ENCODE results near the gene EIF5. TPM values are rescaled to one million over a fixed set of nuclear protein-coding genes. Genes with fewer than 3 reads are reported as not detected.
"Not testable (repeated sequence)": the region's sequence is repeated elsewhere in the genome, so short reads cannot be mapped to it uniquely, and the experiment has no call there.

The EIF5 gene
- total RNA-seq, 1 experiment from 2014 or later: 63.7 TPM

DNA sequence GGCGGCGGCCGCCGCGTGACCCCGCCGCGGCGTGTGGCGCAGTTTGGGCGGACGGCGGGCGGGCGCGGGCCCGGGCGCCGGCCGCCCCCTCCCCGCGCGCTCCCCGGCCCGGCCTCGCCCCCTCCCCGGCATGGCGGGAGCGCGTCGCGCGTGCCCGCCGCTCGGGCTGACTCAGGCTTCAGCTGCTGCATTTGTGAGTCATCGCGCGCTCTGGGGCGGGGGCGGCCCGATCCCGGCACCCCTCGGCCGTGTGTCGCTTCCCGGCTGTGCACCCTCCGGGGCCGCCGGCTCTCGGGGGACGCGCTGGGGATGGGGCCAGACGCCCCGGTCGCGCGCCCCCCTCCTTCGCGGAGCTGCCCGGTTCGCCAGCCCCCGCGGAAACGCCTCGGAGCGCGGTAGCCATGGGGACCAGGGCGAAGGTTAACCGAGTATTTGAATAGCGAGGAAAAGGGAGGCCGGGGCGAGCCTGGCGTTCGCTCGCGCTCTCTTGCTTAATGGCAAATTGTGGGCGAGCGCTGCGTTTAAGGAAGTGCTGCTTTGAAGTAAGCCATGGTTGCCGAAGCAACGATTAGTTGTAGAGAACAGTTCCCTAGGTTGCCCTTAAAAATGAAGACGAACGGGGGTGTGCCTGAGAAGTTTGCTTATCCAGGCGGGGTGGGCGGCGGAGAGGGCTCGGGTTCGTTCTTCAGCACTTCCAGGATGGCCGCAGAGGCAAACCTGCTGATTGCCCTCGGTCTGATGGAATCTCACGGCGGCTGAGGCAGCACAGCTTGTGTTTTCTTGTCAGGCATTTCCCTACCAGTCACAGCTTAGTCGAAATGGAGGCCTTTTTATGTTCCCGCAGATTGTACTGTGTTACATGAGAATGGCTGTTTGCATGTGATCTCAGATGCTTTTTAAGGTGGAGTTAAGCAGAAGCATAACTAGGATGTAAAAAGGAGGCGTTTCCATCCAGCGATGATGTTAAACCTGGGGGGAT, 896 bp downstream of the EIF5 start:
- DNase-seq (ENCODE audit: low spot score): peak; percentile 46

DNA sequence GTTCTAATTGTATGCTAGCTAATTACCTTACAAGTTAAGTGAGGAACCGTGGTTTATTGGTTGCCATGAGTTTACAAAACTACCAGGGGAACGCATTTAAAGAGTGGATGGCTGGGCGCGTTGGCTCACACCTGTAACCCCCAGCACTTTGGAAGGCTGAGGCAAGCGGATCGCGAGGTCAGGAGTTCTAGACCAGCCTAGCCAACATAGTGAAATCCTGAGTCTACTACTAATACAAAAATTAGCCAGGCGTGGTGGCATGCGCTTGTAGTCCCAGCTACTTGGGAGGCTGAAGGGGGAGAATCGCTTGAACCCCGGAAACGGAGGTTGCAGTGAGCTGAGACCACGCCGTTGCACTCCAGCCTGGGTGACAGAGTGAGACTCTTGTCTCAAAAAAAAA, 2.2 kb downstream of the EIF5 start:
- DNase-seq (ENCODE audit: low spot score): no peak

DNA sequence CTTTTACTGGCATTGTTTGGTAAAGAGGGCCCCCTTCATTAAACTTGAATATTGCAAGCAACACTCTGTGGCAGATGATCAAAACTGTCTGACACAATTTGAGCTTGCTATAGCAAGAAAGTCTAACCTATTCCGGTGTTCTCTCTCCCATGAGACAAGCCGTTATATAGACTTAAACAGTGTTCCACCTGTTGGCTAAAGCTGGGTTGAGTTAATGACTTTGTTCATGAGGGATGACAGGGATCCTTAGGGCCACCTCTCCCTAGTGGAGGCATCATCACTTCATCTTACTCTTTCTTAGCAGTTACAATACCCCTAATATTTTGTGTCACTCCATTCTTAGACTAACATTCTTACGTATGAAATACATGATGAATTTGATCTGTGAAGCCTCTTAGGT, 3.8 kb downstream of the EIF5 start:
- DNase-seq (ENCODE audit: low spot score): no peak

DNA sequence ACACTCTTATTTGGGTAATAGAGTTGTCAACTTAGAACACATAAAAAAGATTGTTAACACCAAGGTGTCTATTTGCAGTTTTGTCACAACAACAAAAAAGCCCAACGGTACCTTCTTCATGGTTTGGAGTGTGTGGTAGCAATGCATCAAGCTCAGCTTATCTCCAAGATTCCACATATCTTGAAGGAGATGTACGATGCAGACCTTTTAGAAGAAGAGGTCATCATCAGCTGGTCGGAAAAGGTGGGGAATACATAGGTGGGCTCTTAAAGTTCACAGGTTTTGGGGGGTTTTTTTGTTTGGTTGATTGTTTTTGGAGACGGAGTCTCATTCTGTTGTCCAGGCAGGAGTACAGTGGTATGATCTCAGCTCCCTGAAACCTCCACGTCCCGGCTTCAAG, 5.5 kb downstream of the EIF5 start:
- no peak for DNase-seq (ENCODE audit: low spot score)

DNA sequence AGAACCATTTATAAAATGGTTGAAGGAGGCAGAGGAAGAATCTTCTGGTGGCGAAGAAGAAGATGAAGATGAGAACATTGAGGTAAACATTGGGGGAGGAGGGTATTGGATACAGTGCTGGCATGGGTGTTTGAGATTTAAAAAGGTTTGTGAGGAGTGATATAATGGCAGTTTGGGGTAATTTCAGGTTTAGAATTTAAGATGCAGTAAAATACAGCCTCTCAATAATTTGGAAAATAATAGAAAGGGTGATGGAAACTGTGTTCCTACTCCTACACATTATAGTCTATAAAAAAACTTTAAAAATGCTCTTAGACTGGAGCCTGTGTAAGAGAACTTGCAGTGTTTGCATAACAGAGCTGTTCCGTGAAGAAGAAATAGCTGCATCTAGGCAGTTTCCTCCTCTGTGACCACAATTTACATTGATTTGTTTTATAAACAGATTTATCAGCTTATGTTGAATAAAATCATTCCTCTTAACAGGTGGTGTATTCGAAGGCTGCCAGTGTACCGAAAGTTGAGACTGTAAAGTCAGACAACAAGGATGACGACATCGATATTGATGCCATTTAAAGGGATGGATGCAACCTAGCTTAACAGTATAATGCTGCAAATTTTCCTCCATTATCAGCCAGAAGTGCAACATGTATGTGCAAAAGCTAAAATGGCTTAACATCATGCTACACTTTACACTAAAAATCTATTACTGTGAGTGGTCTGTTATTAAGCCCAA, 6.6 kb downstream of the EIF5 start:
- no peak for DNase-seq (ENCODE audit: low spot score)

DNA sequence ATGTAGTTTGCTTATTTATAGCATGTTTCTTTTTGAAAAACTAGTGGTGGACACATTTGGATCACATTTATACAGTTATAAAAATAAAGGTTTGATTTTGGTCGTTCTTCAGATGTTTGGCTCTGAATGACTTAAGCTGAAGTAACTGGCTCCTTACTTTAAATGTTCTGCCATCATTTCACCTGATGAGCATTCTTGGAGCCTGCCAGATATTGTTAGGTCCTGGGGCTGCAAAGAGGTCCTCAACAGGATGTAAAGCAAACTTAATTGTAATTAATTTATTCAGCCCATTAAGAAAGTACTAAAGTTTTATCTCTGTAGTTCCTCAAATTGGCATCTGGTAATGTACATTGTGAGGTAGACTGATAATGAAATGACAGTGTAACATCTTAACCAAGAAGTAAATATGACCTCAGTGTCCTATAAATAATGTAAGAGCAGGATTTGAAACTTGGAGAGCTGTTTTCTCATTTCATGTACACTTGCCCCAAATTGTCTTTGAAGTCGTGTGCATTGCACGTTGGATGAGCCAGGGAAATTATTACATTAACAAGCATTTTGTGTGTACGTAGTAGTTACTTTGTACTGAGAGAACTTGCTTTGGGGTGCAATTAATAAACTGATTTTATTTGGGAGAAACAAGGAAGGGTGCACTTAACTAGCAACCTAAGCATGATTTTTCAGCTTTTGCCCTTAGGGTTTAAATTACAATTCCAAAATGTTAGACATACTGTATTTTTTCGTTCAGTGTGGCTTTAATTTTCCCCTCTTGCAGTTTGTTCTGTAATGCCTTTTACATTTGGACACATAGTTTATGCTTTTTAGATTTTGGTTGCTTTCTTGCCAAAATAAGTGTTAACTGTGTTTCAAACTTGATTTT, 7.5 kb downstream of the EIF5 start:
- DNase-seq (ENCODE audit: low spot score): no peak

DNA sequence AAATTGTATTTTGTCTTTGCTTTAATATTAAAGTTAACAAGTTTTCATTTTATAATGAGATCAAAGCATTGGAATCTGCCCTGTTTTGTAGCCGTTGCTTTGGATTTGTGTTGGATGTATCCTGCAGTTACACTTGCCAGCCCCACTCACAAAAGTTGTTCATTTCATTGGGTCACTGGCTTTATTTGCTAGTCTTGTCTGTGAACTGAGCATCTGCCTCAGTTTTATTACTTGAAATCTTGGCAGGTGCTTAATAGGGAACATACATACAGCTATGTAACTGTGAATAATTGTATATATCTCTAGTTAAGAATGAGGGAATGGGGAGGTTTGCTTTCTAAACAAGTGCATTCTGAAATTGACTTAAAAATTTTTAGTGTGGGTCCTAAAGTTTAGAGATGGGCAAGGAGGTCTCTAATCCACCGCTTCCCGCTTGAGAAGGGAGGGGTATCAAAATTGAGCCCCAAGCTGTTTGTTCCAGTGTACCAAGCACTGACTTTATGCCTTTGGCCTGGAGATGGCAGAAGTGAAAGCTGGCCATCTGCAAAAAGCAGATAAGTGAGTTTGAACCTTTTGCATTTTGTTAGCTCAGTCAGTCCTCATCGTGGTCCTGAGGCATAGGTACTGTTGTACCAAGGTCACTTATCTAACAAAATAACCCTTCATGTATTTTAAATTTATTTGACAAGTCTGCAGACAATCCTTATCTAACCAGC, 9.3 kb downstream of the EIF5 start:
- no peak for DNase-seq (ENCODE audit: low spot score)

DNA sequence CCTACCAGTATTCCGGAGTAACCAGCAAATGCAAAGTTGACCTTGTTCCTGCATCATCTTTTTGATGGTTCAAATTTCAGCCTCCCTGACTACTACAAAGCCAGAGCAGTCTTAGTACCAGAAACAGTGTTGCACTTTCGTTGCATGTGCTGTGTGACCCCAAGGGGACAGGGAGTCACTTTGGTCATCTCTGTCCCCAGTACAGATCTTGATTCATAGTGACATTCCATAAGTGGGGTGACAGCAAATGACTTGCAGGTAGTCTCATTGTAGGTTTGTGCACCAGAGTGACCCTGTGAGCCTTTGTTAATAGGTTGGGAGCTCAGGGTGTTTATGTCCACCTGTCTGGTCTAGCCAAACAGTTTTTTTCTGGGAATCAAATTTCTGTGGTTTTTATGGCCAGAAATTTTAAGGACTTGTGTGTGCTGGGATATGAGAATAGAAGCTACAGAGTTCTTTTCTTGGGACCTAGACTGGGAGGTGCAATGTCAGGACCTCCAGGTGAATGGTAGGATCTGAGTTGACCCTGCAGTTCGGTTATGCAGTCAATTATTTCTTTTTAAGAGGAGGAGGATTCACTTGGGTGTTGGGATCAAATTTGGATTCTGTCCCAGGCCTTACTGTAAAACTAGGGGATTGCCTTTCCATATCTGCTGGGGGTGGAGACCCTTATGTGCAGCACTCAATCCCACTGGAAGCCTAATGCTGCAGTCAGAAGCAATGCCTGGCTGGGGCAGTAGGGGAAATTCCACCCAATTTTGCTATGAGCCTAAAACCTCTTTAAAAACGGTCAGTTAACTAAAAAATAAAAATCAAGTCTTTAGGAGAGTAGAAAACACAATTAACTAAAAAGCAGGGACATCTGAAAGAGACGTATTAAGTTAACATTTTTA, 10.1 kb downstream of the EIF5 start:
- DNase-seq (ENCODE audit: low spot score): no peak

DNA sequence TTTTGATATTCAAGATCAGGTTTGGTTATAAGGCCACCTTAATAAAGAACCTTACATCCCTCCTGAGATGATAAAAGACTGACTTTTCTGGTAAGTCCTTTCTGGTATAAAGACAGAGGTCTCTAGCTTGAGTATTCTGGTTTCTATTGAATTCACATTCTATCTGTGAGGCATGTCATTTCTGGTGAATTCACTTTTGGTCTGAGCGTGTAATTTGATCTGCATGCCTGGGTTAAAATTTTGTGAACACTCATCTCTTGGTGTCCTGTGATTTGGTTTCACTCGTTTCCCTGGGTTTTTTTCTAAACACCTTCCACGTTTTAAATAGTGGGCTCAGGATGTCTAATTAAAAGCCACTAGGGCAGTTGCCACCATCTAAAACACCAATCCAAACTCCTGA, 12.2 kb downstream of the EIF5 start:
- DNase-seq (ENCODE audit: low spot score): no peak

DNA sequence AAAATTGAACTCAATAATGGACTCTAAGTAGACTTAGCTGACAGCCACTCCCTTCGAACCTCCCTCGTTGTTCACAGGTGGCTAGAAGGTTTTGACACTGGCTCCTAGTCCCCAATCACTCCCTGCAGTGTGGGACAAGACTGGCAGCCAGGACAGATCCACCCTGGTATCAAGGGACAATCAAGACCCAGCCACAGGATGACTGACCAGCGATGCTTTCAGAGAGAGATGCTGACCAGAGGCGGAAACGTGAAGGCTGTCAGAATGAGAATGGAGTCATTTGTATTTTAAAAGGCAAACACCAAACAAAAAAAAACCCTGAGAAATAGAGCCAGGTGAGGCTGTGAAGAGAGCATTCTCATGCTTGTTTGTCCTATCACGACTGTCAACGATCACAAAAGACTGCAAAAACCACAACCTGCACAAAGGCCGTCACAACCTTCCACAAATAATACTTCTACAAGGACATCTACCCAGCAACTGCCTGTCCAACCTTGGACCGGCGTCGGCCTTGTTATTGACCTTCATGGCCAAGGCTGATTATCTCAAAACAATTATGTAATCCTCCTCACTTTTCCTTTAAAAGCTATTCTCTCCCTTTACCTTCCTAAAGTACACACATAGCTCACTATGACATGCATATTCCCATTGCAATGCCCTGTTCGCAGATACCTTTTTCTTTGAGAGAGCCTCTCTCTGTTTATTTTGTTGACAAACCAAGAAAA, 13.2 kb downstream of the EIF5 start:
- DNase-seq (ENCODE audit: low spot score): no peak

DNA sequence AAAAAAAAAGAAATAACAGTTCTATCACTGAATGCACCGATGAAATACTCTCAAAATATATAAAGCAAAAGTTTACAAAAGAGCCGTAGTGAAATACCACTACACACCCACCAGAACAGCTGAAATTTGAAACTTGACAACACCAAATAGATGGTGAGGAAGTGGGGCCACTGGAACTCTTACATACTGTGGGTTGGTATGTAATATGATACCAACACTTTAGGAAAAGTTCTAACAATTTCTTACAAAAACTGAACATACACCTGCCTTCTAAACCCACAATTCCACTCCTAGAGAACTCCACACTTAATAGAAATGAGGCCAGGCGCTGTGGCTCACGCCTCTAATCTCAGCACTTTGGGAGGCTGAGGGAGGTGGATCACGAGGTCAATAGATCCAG, 14.1 kb downstream of the EIF5 start:
- no peak for DNase-seq (ENCODE audit: low spot score)

DNA sequence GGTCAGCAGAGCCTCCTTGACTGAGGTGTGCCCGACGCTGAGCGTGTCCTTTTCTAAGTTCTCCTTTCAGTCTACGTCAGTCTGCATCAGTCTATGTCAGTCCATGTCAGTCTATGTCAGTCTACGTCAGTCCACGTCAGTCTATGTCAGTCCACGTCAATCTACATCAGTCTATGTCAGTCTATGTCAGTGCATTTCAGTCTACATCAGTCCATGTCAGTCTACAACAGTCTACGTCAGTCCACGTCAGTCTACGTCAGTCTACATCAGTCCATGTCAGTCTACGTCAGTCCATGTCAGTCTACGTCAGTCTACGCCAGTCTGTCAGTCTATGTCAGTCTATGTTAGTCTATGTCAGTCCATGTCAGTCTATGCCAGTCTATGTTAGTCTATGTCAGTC, 15.9 kb downstream of the EIF5 start:
- DNase-seq (ENCODE audit: low spot score): no peak

DNA sequence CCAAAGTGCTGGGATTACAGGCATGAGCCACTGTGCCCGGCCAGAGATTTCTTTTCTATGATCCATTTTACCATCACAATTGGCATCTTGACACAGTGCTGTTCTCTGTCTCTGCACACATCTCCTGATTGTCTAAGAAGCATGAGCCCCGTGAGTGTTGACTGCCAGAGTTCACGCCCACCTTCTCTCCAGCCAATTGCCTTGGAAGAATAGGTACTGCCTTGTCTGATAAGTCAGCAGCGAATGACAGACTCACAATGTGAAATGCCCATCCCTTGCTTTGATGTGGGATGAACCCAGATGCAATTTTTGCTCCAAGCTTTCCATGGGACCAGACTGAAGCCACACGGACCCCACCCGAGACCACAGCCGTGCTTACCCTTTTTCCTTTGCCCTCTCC, 19.3 kb downstream of the EIF5 start:
- DNase-seq (ENCODE audit: low spot score): no peak

DNA sequence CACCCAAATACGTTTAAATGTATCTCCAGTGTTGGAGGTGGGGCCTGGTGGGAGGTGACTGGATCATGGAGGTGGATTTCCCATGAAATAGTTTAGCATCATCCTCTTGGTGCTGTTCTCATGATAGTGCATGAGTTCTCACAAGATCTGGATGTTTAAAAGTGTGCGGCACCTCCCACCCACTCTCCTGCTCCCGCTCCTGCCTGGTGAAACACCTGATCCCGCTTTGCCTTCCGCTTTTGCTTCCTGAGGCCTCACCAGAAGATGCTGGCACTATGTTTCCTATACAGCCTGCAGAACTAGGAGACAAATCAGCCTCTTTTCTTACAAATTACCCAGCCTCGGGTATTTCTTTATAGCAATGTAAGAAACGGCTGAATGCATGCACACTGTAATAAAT, 20.1 kb downstream of the EIF5 start:
- DNase-seq (ENCODE audit: low spot score): no peak

DNA sequence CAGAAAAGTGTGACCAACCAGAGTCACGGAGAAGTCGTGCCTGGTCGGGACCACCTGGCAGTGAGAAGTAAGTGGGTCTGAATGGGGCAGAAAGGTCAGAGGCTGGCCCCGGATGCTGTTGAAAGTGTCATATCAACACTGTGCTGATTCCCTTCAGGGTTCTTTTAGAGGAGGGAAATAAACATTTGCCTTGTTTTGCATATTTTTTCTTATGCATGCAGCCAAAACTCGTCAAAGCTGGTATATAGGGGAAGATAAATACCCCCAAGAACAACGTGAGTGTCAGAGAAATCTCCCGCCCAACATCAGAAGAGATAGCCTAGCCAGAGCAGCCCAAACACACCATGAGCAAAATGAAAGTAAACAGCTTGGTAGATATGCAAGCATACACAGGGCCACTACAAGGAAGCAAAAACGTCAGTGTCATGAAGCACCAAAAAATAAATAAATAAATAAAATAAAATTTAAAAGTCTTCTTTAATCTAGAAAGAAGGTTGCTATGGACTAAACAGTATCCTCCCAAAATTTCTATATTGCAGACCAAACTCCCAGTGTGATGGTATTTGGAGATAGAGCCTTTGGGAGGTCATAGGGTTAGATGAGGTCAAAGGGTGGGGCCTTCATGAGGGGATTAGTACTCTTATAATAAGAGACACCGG, 22.1 kb downstream of the EIF5 start:
- no peak for DNase-seq (ENCODE audit: low spot score)

DNA sequence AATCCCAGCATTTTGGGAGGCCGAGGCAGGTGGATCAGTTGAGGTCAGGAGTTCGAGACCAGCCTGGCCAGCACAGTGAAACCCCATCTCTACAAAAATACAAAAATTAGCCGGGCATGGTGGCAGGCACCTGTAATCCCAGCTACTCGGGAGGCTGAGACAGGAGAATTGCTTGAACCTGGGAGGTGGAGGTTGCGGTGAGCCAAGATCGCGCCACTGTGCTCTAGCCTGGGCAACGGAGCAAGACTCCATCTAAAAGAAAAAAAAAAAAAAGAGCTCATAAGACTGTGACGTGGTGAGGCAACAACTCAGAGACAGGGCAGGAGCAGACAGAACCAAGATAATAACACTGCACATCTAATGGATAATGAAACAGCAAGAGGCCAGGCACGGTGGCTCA, 23.5 kb downstream of the EIF5 start:
- DNase-seq (ENCODE audit: low spot score): not testable (repeated sequence)

DNA sequence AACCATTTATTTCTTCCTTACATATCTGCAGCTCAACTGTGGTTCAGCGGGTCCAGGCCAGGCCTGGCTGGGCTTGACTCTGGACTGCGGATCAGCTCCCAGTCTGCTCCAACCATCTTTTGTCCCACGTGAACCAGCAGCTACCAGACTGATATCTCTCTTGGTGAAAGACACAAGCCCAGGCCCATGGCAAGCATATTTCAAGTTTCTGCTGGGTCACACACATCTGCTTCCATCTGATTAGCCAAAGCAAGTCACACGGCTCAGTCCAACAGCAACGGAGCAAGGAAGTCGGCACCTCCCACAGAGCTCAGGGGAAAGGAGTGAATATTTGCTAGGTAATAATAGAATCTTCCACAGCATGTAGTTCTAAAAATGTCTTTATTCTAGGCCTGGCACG, 26.5 kb downstream of the EIF5 start:
- DNase-seq (ENCODE audit: low spot score): no peak

DNA sequence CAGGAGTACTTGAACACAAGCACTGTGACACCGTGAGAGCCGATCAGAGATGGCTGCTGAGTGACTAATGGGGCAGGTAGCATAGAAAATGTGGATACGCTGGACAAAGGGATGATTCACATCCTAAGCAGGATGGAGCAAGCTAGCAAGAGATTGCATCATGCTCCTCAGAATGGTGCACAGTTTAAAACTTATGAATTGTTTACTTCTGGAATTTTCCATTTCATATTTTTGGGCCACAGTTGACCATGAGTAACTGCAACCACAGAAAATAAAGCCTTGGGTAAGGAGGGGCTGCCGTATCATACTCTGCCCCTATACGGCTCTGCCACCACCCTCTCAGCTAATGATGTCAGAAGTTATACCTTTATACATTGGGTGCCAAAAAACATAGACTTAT, 27.8 kb downstream of the EIF5 start:
- no peak for DNase-seq (ENCODE audit: low spot score)

DNA sequence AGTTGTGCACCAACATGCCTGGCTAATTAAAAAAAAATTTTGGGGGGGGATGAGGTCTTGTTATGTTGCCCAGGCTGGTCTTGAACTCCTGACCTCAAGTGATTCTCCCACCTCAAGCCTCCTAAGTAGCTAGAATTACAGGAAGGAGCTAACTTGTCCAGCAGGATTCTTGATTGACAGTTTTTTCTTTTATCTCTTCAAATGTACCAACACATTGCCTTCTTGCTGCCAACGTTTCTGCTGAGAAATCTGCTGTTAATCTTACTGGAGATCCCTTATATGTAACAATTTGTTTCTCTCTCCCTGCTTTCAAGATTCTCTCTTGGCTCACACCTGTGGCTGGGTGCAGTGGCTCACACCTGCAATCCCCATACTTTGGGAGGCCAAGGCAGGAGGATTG, 28.7 kb downstream of the EIF5 start:
- no peak for DNase-seq (ENCODE audit: low spot score)

Data from HT-29 (cell line).